ENCODE results near the gene TK1.
"Not testable (repeated sequence)": the region's sequence is repeated elsewhere in the genome, so short reads cannot be mapped to it uniquely, and the experiment has no call there.

TK1 gene

GRCh38 chr17:78175643-78175981 lies 11.2 kb downstream of the TK1 start:
- DNase-seq = no peak

GRCh38 chr17:78174870-78175642 lies 11.8 kb downstream of the TK1 start:
- DNase-seq = no peak

- DNase-seq = no peak
Observed at GRCh38 chr17:78174346-78174869, 12.4 kb downstream of the TK1 start.

- DNase-seq = no peak
Observed at GRCh38 chr17:78173097-78173715, 13.6 kb downstream of the TK1 start.

- DNase-seq = no peak
Observed at GRCh38 chr17:78172249-78173051, 14.4 kb downstream of the TK1 start.

- DNase-seq = not testable (repeated sequence)
Observed at GRCh38 chr17:78171591-78172248, 15.1 kb downstream of the TK1 start.

- DNase-seq = no peak
Observed at GRCh38 chr17:78170692-78171590, 15.9 kb downstream of the TK1 start.

GRCh38 chr17:78168903-78169793 lies 17.7 kb downstream of the TK1 start:
- peak; percentile 64 for DNase-seq

GRCh38 chr17:78168242-78168902 lies 18.5 kb downstream of the TK1 start, which contains the start of gene SYNGR2:
TSS of gene SYNGR2 (plus strand) at chr17:78168581. CDS start at chr17:78168617, 36 bp downstream.
- DNase-seq = peak; percentile 87

GRCh38 chr17:78166416-78166815 lies 20.4 kb downstream of the TK1 start:
- DNase-seq = no peak

- no peak for DNase-seq
Observed at GRCh38 chr17:78164748-78165607, 21.9 kb downstream of the TK1 start.

GRCh38 chr17:78163881-78164747 lies 22.7 kb downstream of the TK1 start:
- no peak for DNase-seq

- peak; percentile 44 for DNase-seq
Observed at GRCh38 chr17:78159575-78160158, 27.2 kb downstream of the TK1 start.

GRCh38 chr17:78154903-78155811 lies 31.7 kb downstream of the TK1 start:
- DNase-seq = no peak

GRCh38 chr17:78151514-78152008 lies 35.3 kb downstream of the TK1 start:
- no peak for DNase-seq

- no peak for DNase-seq
Observed at GRCh38 chr17:78148286-78149016, 38.4 kb downstream of the TK1 start.
